NB4 (cell line): ENCODE data around the gene TAS2R41.

ENCODE experiments used
- POLR2A ChIP-seq: IDR thresholded peaks from 2 replicates; pipeline ENCODE4 v1.6.1; 2011; ENCODE audit warnings: mild to moderate bottlenecking; ENCODE audit not compliant: insufficient read length; ENCODE audit errors: extremely low read depth
- TF ChIP-seq, protein P1 (sequence below): IDR thresholded peaks from one replicate; pipeline ENCODE4 v1.5.1; 2012; ENCODE audit warnings: low read depth, low read length
- TF ChIP-seq, protein P2 (sequence below): IDR thresholded peaks from 2 replicates; pipeline ENCODE4 v1.6.1; 2011; ENCODE audit warnings: low read depth, low read length

DNA sequence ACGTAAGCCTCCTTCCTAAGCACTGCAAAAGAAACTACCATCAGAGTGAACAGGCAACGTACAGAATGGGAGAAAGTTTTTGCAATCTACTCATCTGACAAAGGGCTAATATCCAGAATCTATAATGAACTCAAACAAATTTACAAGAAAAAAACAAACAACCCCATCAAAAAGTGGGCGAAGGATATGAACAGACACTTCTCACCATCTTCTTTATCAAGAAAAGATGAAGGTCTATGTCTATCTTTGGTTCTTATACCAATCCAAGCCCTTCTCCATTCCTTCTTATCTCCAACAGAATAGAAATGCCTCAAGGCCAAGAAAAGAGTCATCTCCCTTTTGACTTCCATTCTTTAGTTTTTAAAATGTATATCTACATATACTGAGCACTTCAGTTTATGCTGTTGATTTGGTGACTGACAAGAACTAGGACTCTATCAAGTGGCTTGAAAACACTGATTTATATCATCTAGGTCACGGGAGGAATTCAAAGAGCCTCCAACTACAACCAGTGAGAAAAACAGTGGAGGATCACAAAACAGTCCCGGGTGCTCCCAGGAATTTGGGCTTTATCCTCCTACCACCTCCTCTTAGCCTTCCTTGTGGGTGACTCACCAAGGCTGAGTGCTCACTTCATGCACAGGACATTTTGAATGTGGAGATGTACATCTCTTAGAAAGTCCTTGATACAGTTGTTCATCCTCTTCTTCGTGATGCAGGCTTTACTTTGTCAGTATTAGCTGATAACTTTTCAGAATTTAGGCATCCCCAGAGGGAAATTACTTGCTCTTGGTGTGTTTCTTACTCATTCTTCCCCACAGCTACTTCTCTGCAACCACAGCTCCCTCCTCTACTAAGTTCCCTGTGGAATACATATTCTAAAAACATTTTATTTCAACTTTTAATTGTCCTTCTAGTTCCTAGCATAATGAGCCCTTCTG is 15.4 kb downstream of the TAS2R41 start:
- TF ChIP-seq POLR2A: no peak
- TF ChIP-seq, protein P1, sequence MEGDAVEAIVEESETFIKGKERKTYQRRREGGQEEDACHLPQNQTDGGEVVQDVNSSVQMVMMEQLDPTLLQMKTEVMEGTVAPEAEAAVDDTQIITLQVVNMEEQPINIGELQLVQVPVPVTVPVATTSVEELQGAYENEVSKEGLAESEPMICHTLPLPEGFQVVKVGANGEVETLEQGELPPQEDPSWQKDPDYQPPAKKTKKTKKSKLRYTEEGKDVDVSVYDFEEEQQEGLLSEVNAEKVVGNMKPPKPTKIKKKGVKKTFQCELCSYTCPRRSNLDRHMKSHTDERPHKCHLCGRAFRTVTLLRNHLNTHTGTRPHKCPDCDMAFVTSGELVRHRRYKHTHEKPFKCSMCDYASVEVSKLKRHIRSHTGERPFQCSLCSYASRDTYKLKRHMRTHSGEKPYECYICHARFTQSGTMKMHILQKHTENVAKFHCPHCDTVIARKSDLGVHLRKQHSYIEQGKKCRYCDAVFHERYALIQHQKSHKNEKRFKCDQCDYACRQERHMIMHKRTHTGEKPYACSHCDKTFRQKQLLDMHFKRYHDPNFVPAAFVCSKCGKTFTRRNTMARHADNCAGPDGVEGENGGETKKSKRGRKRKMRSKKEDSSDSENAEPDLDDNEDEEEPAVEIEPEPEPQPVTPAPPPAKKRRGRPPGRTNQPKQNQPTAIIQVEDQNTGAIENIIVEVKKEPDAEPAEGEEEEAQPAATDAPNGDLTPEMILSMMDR: no peak
- TF ChIP-seq, protein P2, sequence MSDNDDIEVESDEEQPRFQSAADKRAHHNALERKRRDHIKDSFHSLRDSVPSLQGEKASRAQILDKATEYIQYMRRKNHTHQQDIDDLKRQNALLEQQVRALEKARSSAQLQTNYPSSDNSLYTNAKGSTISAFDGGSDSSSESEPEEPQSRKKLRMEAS: no peak
